GM19468 (cell line): ENCODE measurements around the gene HM13.
"Not testable (repeated sequence)": the region's sequence is repeated elsewhere in the genome, so short reads cannot be mapped to it uniquely, and the experiment has no call there.

Source experiments
- ATAC-seq: cut with Tn5 transposase; IDR thresholded peaks from one replicate; pipeline ENCODE4 v1.9.1; 2021; ENCODE audit warnings: mild to moderate bottlenecking, moderate library complexity, moderate number of reproducible peaks; ENCODE audit not compliant: unreplicated experiment; ENCODE audit errors: extremely low read depth

The HM13 gene

GRCh38 chr20:31564284-31564683 lies 50.0 kb downstream of the HM13 start:
- ATAC-seq, result no peak

DNA sequence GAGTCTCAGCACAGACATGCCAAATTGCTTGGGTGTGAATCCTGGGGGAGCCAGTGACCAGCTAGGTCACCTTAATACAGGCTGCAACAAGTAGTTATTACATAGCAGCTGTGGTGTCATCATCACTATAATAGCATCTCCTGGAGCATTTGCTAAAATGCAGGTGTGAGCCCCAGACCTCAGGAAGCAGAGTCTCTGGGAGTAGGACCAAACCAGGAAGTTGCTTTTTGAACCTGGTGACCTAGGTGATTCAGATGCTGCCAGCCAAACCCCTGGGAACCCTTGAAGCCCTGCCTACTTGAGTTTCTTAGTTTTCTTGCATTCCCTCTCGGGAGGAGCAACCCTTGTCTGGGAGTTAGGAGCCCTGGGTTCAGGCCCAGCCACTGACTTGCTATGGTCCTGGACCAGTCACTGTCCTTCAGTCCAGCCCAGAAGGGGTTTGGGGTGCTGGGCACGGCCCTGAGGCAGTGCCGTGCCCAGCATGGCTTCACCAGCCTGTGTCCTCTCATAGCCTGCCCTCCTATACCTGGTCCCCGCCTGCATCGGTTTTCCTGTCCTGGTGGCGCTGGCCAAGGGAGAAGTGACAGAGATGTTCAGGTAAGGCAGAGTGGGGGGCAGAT lies 51.6 kb downstream of the HM13 start:
- ATAC-seq, result no peak

- ATAC-seq, result no peak
Measured at GRCh38 chr20:31566319-31566657, 52.0 kb downstream of the HM13 start.

GRCh38 chr20:31566658-31567379 lies 52.6 kb downstream of the HM13 start:
- ATAC-seq, result no peak

- no peak for ATAC-seq
Measured at GRCh38 chr20:31567380-31567720, 53.1 kb downstream of the HM13 start.

- ATAC-seq, result no peak
Measured at GRCh38 chr20:31568041-31568731, 53.9 kb downstream of the HM13 start.

GRCh38 chr20:31568773-31569162 lies 54.5 kb downstream of the HM13 start:
- ATAC-seq, result no peak

DNA sequence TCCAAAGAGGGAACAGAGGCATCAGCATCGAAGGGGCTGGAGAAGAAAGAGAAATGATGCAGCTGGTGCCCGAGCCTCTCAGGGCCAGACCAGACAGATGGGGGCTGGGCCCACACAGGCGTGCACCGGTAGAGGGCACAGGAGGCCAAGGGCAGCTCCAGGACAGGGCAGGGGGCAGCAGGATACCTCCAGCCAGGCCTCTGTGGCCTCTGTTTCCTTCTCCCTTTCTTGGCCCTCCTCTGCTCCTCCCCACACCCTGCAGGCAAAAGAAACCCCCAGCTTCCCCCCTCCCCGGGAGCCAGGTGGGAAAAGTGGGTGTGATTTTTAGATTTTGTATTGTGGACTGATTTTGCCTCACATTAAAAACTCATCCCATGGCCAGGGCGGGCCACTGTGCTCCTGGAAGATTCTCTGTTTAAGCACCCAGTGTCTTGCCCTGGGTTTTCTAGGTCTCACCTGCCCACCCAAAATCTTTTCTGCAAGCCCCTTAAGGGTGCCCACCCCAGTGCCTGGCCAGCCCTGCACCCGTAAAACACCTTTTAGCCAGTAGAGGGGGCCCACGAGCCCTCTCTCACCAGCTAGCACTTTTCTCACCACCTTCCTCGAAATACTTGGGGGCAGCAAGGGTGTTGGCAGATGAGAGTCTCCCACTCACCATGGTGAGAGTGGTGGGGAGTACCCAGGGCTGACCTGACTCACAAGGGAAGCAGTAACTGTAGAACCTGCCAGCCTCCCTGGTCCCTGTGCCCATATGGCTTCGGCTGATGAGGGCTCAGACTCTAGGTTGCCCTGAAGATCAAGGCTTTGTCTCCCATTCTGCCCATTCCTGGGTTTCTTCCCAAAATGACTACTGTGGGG lies 55.1 kb downstream of the HM13 start:
- no peak for ATAC-seq

DNA sequence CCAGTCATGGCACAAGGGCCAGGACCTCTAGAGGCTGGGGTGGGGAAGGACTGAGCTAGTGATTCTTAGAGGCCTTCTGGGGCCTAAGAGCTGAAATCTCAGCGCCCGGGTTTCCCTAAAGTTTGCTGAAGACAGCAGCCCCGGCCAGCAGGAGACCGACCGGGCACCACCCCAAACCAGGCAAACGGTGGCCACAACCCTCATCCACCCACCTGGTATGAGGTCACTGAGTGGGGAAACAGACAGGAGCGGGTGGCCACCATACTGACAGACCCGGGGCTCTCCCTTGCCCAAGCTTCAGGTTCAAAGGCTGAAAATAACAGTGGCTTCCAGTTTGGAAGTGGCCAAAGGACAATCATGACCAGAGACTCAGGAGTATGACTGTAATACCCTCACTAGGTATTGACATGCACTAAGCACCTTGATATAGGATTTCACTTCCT lies 55.8 kb downstream of the HM13 start:
- no peak for ATAC-seq

DNA sequence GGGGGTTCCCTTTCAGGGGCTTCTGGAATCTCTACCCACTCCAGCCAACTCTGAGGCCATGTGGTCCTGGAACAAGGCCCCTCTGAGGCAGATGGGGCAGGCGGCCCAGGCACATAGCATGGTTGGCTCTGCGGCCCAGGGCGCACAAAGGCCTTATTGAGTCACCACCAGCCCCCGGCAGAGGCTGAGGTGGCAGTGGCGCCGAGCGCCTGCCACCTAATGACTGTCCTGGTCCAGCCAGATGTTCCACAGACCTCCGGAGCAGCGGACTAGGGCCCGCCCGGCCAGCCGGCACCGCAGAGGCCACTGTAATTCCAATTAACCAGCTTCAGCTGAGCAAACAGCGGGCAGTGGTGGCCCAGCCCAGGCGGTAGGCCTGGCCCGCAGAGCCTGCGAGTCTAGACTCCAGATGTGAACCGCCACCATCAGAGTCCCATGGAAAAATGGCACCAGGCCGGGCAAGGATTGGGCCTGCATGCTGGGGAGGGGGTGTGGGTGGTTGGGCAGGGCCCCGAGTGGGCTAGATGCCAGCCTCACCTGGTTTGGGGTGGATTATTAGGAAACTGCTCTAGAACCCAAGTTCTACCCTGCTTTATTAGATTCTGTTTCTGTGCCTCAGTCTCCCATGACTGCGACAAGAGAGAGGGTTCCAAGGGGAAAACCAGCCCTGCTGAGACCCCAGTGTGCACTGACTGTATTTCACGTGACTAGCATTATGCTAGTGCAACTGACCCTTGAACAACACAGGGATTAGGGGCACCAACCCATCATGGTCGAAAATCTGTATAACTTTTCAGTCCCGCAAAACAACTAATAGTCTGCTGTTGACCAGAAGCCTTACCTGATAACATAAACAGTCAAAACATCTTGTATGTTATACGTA lies 56.7 kb downstream of the HM13 start:
- ATAC-seq, result no peak

DNA sequence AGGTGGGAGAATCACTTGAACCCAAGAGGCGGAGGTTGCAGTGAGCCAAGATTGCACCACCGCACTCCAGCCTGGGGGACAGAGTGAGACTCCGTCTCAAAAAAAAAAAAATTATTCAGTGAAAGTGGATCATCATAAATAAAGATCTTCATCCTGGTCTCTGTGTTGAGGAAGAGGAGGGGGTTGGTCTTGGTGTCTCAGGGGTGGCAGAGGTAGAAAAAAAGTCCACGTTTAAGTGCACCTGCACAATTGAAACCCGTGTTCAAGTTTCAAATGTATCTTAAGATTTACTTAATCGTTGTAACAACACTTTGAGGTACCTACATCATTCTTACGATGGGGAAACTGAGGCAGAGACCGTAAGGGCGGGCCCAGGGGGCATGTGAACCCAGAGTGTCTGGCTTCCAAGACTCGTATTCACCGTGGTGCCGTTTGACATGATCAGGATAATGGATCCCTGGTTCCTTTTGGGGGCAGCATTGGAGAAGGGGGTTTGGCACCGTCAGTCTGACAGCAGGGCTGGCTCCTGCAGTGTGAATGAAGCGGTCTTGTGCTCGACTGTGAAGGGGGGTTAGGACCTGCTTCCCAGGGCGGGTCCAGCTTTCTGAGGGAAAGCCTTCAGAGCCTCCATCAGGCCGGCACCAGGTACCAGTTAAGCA lies 57.9 kb downstream of the HM13 start:
- no peak for ATAC-seq

GRCh38 chr20:31572701-31573554 lies 58.7 kb downstream of the HM13 start:
- ATAC-seq, result peak; percentile 77

DNA sequence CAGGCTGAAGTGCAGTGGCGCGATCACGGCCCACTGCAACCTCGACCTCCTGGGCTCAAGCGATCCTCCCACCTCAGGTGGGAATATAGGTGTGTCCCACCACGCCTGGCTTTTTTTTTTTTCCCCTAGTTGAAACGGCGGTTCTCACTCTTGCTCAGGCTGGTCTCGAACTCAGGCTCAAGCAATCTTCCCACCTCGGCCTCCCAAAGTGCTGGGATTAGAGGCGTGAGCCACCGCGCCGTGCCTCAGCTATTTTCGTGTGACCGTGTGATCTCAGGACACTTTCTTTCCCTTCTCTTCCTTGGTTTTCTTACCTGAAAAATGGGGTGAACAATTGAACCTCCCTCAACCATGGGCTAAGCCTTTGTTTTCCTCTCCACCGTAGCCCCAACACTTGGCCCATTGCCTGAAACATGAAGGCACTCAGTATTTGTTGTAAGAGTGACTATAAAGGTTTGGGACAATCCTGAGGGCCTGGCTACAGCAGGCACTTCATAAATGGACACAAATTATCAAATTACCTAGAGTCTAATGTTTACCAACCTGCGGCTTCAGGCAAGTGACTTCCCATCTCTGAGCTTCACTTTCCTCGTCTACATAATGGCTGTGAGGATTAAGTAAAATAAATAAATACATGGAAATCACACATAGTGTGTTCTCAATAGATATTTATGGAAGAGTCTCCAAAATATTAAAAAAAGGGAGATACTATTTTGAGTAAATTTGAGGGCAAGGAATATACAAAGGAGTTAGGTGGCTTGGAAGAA lies 59.5 kb downstream of the HM13 start:
- no peak for ATAC-seq

DNA sequence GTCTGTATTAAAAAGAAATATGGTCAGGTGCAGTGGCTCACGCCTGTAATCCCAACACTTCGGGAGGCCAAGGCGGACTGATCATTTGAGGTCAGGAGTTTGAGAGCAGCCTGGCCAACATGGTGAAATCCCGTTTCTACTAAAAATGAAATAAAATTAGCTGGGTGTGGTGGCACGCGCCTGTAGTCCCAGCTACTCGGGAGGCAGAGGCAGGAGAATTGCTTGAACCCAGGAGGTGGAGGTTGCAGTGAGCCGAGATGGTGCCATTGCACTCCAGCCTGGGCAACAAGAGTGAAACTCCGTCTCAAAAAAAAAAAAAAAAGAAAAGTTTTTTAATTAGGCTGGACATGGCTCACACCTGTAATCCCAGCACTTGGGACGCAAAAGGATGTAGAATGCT lies 60.7 kb downstream of the HM13 start:
- ATAC-seq, result not testable (repeated sequence)

- no peak for ATAC-seq
Measured at GRCh38 chr20:31576751-31577150, 62.5 kb downstream of the HM13 start.

DNA sequence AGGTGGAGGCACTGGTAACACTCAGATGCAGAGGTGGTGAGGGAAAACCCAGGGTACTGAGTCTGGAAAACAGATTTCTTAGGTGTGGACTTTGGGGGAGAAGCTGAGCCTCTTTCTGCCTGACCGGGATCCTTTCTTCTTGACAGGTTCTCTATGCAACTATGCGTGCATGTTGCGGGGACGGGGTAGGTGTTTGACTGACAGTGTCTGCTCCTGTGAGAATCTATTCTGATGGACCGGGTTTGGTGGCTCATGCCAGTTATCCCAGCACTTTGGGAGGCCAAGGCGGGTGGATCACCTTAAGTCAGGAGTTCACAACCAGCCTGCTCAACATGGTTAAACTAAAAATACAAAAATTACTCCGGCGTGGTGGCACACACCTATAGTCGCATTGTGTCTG lies 63.0 kb downstream of the HM13 start:
- no peak for ATAC-seq

GRCh38 chr20:31578448-31579138 lies 64.4 kb downstream of the HM13 start:
- no peak for ATAC-seq
